K562 (cell line): Measurements from ENCODE around the gene TNFSF13. TPM values are rescaled to one million over a fixed set of nuclear protein-coding genes. Genes with fewer than 3 reads are reported as not detected.

Experiments
- C11orf30 ChIP-seq: fragments of 450-650 bp; IDR thresholded peaks from 2 replicates; pipeline ENCODE4 v1.6.1; 2016; ENCODE audit warnings: low read depth, mild to moderate bottlenecking
- DIDO1 ChIP-seq: fragments of 450-650 bp; IDR thresholded peaks from 2 replicates; pipeline ENCODE4 v1.6.1; 2016; ENCODE audit warnings: low read depth, missing biosample characterization, missing genetic modification characterization
- FOXM1 ChIP-seq, 2 experiments: fragments of 450-650 bp in 1 of 2; sonication (generic) in 1 of 2; formaldehyde crosslinking in 1 of 2; IDR thresholded peaks; 2 replicates each; pipeline versions ENCODE4 v1.6.1 to v1.9.0; 2017 to 2022; ENCODE audit warnings: low read depth in 2 of 2, mild to moderate bottlenecking in 2 of 2, missing genetic modification reagents in 1 of 2, moderate library complexity in 1 of 2
- HCFC1 ChIP-seq: IDR thresholded peaks from 2 replicates; pipeline ENCODE4 v1.6.1; 2012; ENCODE audit warnings: low read depth, low read length, improper control_type of control experiment
- MCM3 ChIP-seq: fragments of 450-650 bp; IDR thresholded peaks from 2 replicates; pipeline ENCODE4 v1.6.1; 2016
- NFATC3 ChIP-seq: fragments of 450-650 bp; IDR thresholded peaks from 2 replicates; pipeline ENCODE4 v1.6.1; 2017; ENCODE audit warnings: mild to moderate bottlenecking
- NR4A1 ChIP-seq, 2 experiments: fragments of 250-450 bp in 1 of 2; fragments of 450-650 bp in 1 of 2; sonication (Bioruptor Pico) in 1 of 2; IDR thresholded peaks; 2 replicates each; pipeline versions ENCODE4 v1.4.0 to v1.6.1; 2016 to 2020; ENCODE audit warnings: mild to moderate bottlenecking in 2 of 2, missing compliant biosample characterization in 1 of 2, missing genetic modification characterization in 1 of 2, moderate library complexity in 1 of 2
- POLR2B ChIP-seq: fragments of 450-650 bp; IDR thresholded peaks from 2 replicates; pipeline ENCODE4 v1.6.1; 2018; ENCODE audit warnings: low read depth; ENCODE audit not compliant: partially characterized antibody
- TAF7 ChIP-seq: fragments of 450-650 bp; IDR thresholded peaks from 2 replicates; pipeline ENCODE4 v1.6.1; 2016; ENCODE audit warnings: missing genetic modification characterization, missing compliant biosample characterization
- TEAD2 ChIP-seq: fragments of 450-650 bp; IDR thresholded peaks from 2 replicates; pipeline ENCODE4 v1.6.1; 2016; ENCODE audit warnings: missing genetic modification characterization, control low read depth, missing compliant biosample characterization
- polyA plus RNA-seq, 8 experiments: library from polyadenylated mRNA; depleted of rRNA in 4 of 8; stranded (reverse) in 5 of 8; unstranded in 3 of 8; fragments of >200 nt; fragmentation: Nextera tagmentation in 2 of 8; fragmentation: Illumina TruSeq in 1 of 8; extraction: Ambion mirVana in 2 of 8; extraction: Trizol in 1 of 8; gene quantifications; 2 replicates each; pipeline versions ENCODE4 v1.2.1 to v1.2.3, GENCODE V29; 2011 to 2014; ENCODE audit warnings: inconsistent platforms in 1 of 8, missing spikeins in 1 of 8
- total RNA-seq, 7 experiments: library from RNA; depleted of rRNA in 6 of 7; stranded (reverse); fragments of >200 nt in 6 of 7; fragmentation: Illumina TruSeq in 2 of 7; extraction: Trizol in 2 of 7; gene quantifications; 2 replicates each; pipeline versions ENCODE4 v1.2.1 to v1.2.3, GENCODE V29; 2011 to 2021; ENCODE audit warnings: low replicate concordance in 1 of 7
- TF ChIP-seq, protein P1 (sequence below): fragments of 200-400 bp; formaldehyde crosslinking; IDR thresholded peaks from 2 replicates; pipeline ENCODE4 v1.6.1; 2017; ENCODE audit warnings: mild to moderate bottlenecking, low read depth, low read length, moderate library complexity
- TF ChIP-seq, protein P2 (sequence below): fragments of 450-650 bp; IDR thresholded peaks from 2 replicates; pipeline ENCODE4 v1.6.1; 2016; ENCODE audit warnings: borderline replicate concordance
- TF ChIP-seq, protein P3 (sequence below): IDR thresholded peaks from 2 replicates; pipeline ENCODE4 v1.6.1; 2014; ENCODE audit warnings: antibody characterized with exemption
- TF ChIP-seq, protein P4 (sequence below): fragments of 250-450 bp; sonication (Bioruptor Pico); IDR thresholded peaks from 2 replicates; pipeline ENCODE4 v1.4.0; 2020; ENCODE audit warnings: mild to moderate bottlenecking
- TF ChIP-seq, protein P5 (sequence below): fragments of 450-650 bp; IDR thresholded peaks from 2 replicates; pipeline ENCODE4 v1.6.1; 2016; ENCODE audit warnings: antibody characterized with exemption

TNFSF13 gene
- total and polyA plus RNA-seq, 9 of the 15 experiments (the other 6 are each of a cell fraction or from before 2014, with no cell fraction given) = 0.04 to 0.51 (median 0.19) TPM; not detected in 1

DNA sequence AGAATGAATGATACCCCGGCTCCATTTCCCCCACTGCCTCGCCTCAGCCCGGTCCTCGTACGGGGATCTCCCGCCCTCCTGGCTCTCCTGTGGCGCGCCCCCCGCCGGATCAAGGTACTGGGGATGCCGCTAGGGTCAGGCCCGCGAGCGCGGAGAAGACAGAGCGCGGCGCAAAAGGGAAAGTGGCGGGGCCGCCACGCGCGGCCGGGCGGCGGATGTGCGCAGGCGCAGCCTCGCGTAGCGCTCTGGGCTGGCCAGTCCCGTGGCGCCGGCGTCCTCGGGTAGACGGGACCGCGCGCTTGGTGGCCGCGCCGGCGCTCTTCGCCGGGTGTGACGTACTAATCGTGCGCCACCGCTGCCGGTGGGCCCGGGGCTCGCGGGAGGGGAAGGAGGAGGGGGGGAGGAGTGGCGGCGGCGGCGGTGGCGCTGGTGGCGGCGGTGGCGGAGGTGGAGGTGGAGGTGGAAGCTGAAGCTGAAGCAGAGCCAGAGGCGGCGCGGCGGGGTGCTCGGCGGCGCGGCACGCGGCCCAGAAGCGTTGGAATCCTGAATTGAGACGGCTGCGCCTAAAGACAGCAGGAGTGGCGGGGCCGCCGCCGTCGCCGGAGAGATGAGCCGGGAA, 3.1 kb downstream of the TNFSF13 start, which contains the start of gene SENP3 (continued):
- TF ChIP-seq, protein P1, sequence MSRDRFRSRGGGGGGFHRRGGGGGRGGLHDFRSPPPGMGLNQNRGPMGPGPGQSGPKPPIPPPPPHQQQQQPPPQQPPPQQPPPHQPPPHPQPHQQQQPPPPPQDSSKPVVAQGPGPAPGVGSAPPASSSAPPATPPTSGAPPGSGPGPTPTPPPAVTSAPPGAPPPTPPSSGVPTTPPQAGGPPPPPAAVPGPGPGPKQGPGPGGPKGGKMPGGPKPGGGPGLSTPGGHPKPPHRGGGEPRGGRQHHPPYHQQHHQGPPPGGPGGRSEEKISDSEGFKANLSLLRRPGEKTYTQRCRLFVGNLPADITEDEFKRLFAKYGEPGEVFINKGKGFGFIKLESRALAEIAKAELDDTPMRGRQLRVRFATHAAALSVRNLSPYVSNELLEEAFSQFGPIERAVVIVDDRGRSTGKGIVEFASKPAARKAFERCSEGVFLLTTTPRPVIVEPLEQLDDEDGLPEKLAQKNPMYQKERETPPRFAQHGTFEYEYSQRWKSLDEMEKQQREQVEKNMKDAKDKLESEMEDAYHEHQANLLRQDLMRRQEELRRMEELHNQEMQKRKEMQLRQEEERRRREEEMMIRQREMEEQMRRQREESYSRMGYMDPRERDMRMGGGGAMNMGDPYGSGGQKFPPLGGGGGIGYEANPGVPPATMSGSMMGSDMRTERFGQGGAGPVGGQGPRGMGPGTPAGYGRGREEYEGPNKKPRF = no peak
- no peak for TF ChIP-seq NFATC3
- TF ChIP-seq, protein P2, sequence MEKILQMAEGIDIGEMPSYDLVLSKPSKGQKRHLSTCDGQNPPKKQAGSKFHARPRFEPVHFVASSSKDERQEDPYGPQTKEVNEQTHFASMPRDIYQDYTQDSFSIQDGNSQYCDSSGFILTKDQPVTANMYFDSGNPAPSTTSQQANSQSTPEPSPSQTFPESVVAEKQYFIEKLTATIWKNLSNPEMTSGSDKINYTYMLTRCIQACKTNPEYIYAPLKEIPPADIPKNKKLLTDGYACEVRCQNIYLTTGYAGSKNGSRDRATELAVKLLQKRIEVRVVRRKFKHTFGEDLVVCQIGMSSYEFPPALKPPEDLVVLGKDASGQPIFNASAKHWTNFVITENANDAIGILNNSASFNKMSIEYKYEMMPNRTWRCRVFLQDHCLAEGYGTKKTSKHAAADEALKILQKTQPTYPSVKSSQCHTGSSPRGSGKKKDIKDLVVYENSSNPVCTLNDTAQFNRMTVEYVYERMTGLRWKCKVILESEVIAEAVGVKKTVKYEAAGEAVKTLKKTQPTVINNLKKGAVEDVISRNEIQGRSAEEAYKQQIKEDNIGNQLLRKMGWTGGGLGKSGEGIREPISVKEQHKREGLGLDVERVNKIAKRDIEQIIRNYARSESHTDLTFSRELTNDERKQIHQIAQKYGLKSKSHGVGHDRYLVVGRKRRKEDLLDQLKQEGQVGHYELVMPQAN = 0 out of 2 replicates have a peak, but pooled peaks have one; percentile 22
- TF ChIP-seq TEAD2 = no peak
- TF ChIP-seq HCFC1 = peak; percentile 73
- TF ChIP-seq TAF7 (tag) = no peak
- TF ChIP-seq, protein P3, sequence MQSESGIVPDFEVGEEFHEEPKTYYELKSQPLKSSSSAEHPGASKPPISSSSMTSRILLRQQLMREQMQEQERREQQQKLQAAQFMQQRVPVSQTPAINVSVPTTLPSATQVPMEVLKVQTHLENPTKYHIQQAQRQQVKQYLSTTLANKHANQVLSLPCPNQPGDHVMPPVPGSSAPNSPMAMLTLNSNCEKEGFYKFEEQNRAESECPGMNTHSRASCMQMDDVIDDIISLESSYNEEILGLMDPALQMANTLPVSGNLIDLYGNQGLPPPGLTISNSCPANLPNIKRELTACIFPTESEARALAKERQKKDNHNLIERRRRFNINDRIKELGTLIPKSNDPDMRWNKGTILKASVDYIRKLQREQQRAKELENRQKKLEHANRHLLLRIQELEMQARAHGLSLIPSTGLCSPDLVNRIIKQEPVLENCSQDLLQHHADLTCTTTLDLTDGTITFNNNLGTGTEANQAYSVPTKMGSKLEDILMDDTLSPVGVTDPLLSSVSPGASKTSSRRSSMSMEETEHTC = peak; percentile 22; the same call in 1 of the 2 replicates
- TF ChIP-seq MCM3 = no peak
- TF ChIP-seq FOXM1 (IDR thresholded peaks at IDR 0.05; ENCODE audit: low read depth) = no peak
- TF ChIP-seq FOXM1 (CRISPR knock-in tag; IDR thresholded peaks at IDR 0.05; ENCODE audit: low read depth) = no peak; the same call in 1 of the 2 replicates
- TF ChIP-seq DIDO1 (tag) = no peak
- TF ChIP-seq POLR2B = no peak
- TF ChIP-seq, protein P4, sequence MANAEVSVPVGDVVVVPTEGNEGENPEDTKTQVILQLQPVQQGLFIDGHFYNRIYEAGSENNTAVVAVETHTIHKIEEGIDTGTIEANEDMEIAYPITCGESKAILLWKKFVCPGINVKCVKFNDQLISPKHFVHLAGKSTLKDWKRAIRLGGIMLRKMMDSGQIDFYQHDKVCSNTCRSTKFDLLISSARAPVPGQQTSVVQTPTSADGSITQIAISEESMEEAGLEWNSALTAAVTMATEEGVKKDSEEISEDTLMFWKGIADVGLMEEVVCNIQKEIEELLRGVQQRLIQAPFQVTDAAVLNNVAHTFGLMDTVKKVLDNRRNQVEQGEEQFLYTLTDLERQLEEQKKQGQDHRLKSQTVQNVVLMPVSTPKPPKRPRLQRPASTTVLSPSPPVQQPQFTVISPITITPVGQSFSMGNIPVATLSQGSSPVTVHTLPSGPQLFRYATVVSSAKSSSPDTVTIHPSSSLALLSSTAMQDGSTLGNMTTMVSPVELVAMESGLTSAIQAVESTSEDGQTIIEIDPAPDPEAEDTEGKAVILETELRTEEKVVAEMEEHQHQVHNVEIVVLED (CRISPR knock-in tag) = peak; percentile 74
- TF ChIP-seq, protein P5, sequence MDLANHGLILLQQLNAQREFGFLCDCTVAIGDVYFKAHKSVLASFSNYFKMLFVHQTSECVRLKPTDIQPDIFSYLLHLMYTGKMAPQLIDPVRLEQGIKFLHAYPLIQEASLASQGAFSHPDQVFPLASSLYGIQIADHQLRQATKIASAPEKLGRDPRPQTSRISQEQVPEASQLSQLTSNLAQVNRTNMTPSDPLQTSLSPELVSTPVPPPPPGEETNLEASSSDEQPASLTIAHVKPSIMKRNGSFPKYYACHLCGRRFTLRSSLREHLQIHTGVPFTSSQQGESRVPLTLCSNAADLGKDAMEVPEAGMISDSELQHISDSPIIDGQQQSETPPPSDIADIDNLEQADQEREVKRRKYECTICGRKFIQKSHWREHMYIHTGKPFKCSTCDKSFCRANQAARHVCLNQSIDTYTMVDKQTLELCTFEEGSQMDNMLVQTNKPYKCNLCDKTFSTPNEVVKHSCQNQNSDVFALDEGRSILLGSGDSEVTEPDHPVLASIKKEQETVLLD = no peak
- peak; percentile 85 for TF ChIP-seq C11orf30
- TF ChIP-seq NR4A1 (CRISPR knock-in tag; IDR thresholded peaks at IDR 0.05) = no peak
- TF ChIP-seq NR4A1 (tag; IDR thresholded peaks at IDR 0.05) = no peak
